ENCODE measurements around the gene PIK3CB. TPM values are rescaled to one million over a fixed set of nuclear protein-coding genes. Genes with fewer than 3 reads are reported as not detected.

PIK3CB gene
- total RNA-seq, 1 experiment from 2014 or later: 35.6 TPM

DNA sequence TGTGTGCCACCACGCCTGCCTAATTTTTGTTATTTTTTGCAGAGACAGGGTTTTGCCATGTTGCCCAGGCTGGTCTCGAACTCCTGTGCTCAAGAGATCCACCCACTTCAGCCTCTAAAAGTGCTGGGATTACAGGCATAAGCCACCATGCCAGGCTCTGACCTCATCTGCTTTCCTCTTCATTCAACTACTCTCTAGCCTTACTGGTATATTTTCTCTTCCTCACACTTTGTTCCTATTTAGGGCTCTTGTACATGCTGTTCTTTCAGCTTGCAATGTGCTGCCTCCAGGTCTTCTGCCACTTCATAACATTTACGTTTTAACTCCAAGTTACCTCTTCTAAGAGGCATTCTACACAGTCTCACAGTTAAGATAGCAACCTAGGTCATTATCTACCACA lies 34.9 kb downstream of the PIK3CB start:
- peaks cover 0 to 6% (median 4%) of the 10 kb centered on the region in 3 experiments; a peak in 4 of 7 replicates for H3K36me3 Mint-ChIP-seq (ENCODE audit: insufficient read depth in 1 of 3, low read depth in 3 of 3)
- H3K27me3 ChIP-seq (ENCODE audit: insufficient read depth, low read length): no peaks in the 10 kb centered on the region
- H3K4ac ChIP-seq (ENCODE audit: low read depth, low read length): no peak overlapping the region
- no peak overlapping the region for H2AFZ ChIP-seq (ENCODE audit: low read length)
- no peak overlapping the region for H2AK5ac ChIP-seq (ENCODE audit: insufficient read length, low read length)
- H4K8ac ChIP-seq (replicated peaks; ENCODE audit: insufficient read length, low read depth, low read length): no peak overlapping the region
- H3K9me3 Mint-ChIP-seq: no peaks in the 10 kb centered on the region
- no peak overlapping the region for H4K91ac ChIP-seq (ENCODE audit: insufficient read length, low read depth, low read length)
- no peak overlapping the region for H2BK12ac ChIP-seq (ENCODE audit: insufficient read length, low read depth, low read length)
- H3K23ac ChIP-seq (ENCODE audit: insufficient read length, low read depth, low read length): no peak overlapping the region
- no peak overlapping the region for H3K27ac ChIP-seq (ENCODE audit: insufficient read length, low read depth, low read length)
- H3K4me2 ChIP-seq (ENCODE audit: insufficient read depth, insufficient read length, low read length): no peak overlapping the region
- H4K5ac ChIP-seq (ENCODE audit: insufficient read length, low read depth, low read length): no peak overlapping the region
- H3K27ac Mint-ChIP-seq: no peak overlapping the region; a peak in 1 of 7 replicates
- H3K23me2 ChIP-seq (ENCODE audit: insufficient read length, low read depth, low read length, poor library complexity, severe bottlenecking): no peaks in the 10 kb centered on the region
- DNase-seq: no peak
- no peaks in the 10 kb centered on the region for H3K9me3 ChIP-seq (ENCODE audit: control insufficient read depth, low read depth, low read length)
- no peak overlapping the region for H2BK5ac ChIP-seq (ENCODE audit: insufficient read length, low read length)
- WGBS (ENCODE audit: extremely low coverage, insufficient read length, low lambda C conversion rate): no CpG with 5 or more reads among the region's 3 CpGs
- H2BK15ac ChIP-seq (ENCODE audit: low read depth, low read length): no peak overlapping the region
- TF ChIP-seq, protein P1, sequence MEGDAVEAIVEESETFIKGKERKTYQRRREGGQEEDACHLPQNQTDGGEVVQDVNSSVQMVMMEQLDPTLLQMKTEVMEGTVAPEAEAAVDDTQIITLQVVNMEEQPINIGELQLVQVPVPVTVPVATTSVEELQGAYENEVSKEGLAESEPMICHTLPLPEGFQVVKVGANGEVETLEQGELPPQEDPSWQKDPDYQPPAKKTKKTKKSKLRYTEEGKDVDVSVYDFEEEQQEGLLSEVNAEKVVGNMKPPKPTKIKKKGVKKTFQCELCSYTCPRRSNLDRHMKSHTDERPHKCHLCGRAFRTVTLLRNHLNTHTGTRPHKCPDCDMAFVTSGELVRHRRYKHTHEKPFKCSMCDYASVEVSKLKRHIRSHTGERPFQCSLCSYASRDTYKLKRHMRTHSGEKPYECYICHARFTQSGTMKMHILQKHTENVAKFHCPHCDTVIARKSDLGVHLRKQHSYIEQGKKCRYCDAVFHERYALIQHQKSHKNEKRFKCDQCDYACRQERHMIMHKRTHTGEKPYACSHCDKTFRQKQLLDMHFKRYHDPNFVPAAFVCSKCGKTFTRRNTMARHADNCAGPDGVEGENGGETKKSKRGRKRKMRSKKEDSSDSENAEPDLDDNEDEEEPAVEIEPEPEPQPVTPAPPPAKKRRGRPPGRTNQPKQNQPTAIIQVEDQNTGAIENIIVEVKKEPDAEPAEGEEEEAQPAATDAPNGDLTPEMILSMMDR (conservative IDR thresholded peaks at IDR 0.05): no peak
- no peaks in the 10 kb centered on the region for H3K4me1 ChIP-seq (ENCODE audit: insufficient read depth, low read length)
- no peaks in the 10 kb centered on the region for H3K27me3 Mint-ChIP-seq (ENCODE audit: low read depth)
- no peak overlapping the region for H3T11ph ChIP-seq (ENCODE audit: low read length)
- peaks cover 6% of the 10 kb centered on the region; the same call in 1 of the 2 replicates for H3K79me2 ChIP-seq (ENCODE audit: insufficient read depth, low read length)
- H4K20me1 ChIP-seq (ENCODE audit: control insufficient read depth, insufficient read depth, insufficient read length): no peaks in the 10 kb centered on the region
- no peak overlapping the region for H2BK120ac ChIP-seq (ENCODE audit: low read depth, low read length, poor library complexity, severe bottlenecking)
- no peak overlapping the region for H3K56ac ChIP-seq (ENCODE audit: insufficient read length, low read depth, low read length)
- H3K4me3 Mint-ChIP-seq: no peak overlapping the region
- no peak overlapping the region for H2BK20ac ChIP-seq (ENCODE audit: low read depth, low read length, poor library complexity, severe bottlenecking)
- no peak overlapping the region for H3K9ac ChIP-seq (ENCODE audit: extremely low read depth, insufficient read length, low read length)
- H3K18ac ChIP-seq (ENCODE audit: insufficient read length, low read depth, low read length): no peak overlapping the region
- H3K14ac ChIP-seq (ENCODE audit: insufficient read depth, low read length): no peak overlapping the region
- H3K4me1 Mint-ChIP-seq: peaks cover 5 to 24% of the 10 kb centered on the region in 2 experiments
- H3K79me1 ChIP-seq (ENCODE audit: insufficient read depth, low read depth, low read length, poor library complexity, severe bottlenecking): peaks cover 10% of the 10 kb centered on the region
